Spleen (tissue), 7 donors: ENCODE data around the gene METTL6.

ENCODE experiments used
- CTCF ChIP-seq, 11 experiments: fragments of 200-600 bp in 7 of 11; fragments of 450-650 bp in 4 of 11; sonication (generic) in 4 of 11; IDR thresholded peaks in 8 of 11; conservative IDR thresholded peaks in 3 of 11; 1 replicate in 7 of 11; 2 replicates in 4 of 11; pipeline versions ENCODE4 v1.4.0 to v1.8.0; 2016 to 2021; ENCODE audit warnings: antibody characterized with exemption in 11 of 11, inconsistent platforms in 4 of 11, mild to moderate bottlenecking in 1 of 11
- POLR2AphosphoS5 ChIP-seq, 3 donors: sonication (generic); formaldehyde crosslinking; IDR thresholded peaks; one replicate each; pipeline ENCODE4 v1.5.1; 2017; ENCODE audit warnings: antibody characterized with exemption in 3 of 3
- donor health status: DM: no; HTN: no; CAD: no; lungs with moderate emphysema.
- donor health status: DM: no; HTN: no; CAD: no.
- donor health status: DM: no; HTN: no; CAD: no.

- TF ChIP-seq POLR2AphosphoS5 (IDR thresholded peaks at IDR 0.05) (no peak), CTCF (IDR thresholded peaks at IDR 0.05 in 8 of 11, conservative IDR thresholded peaks at IDR 0.05 in 3 of 11) (no peak)
Measured at GRCh38 chr3:15403495-15403894, 23.8 kb downstream of the METTL6 start.
